ENCODE measurements around the gene THSD4.

The THSD4 gene

GRCh38 chr15:71701808-71702207 is 586.5 kb downstream of the THSD4 start:
- Histone ChIP-seq H3K4me1 (ENCODE audit: control insufficient read depth, insufficient read depth, low read length) (peaks cover 7% of the 10 kb centered on the region), H3K36me3 (ENCODE audit: control insufficient read depth, insufficient read depth, low read length) (no peaks in the 10 kb centered on the region), H3K9me3 (ENCODE audit: control insufficient read depth, low read length) (no peaks in the 10 kb centered on the region), H3K27me3 (ENCODE audit: control insufficient read depth, insufficient read depth, low read length) (no peaks in the 10 kb centered on the region), H3K9ac (ENCODE audit: low read length) (no peak overlapping the region), H3K4me3 (ENCODE audit: low read length) (no peak overlapping the region)

- H3K4me3 ChIP-seq (ENCODE audit: low read length), result no peak overlapping the region
- no peak overlapping the region for H3K9ac ChIP-seq (ENCODE audit: low read length)
- H3K4me1 ChIP-seq (ENCODE audit: control insufficient read depth, insufficient read depth, low read length), result peaks cover 11% of the 10 kb centered on the region
- H3K36me3 ChIP-seq (ENCODE audit: control insufficient read depth, insufficient read depth, low read length), result no peaks in the 10 kb centered on the region
- H3K9me3 ChIP-seq (ENCODE audit: control insufficient read depth, low read length), result no peaks in the 10 kb centered on the region
- no peaks in the 10 kb centered on the region for H3K27me3 ChIP-seq (ENCODE audit: control insufficient read depth, insufficient read depth, low read length)
Observed at GRCh38 chr15:71702496-71702895, 587.2 kb downstream of the THSD4 start.

GRCh38 chr15:71705151-71705550 is 589.9 kb downstream of the THSD4 start:
- no peak overlapping the region for H3K9ac ChIP-seq (ENCODE audit: low read length)
- no peaks in the 10 kb centered on the region for H3K27me3 ChIP-seq (ENCODE audit: control insufficient read depth, insufficient read depth, low read length)
- no peak overlapping the region for H3K4me3 ChIP-seq (ENCODE audit: low read length)
- no peaks in the 10 kb centered on the region for H3K9me3 ChIP-seq (ENCODE audit: control insufficient read depth, low read length)
- no peaks in the 10 kb centered on the region for H3K36me3 ChIP-seq (ENCODE audit: control insufficient read depth, insufficient read depth, low read length)
- H3K4me1 ChIP-seq (ENCODE audit: control insufficient read depth, insufficient read depth, low read length), result peaks cover 28% of the 10 kb centered on the region

GRCh38 chr15:71706461-71707229 is 591.4 kb downstream of the THSD4 start:
- no peaks in the 10 kb centered on the region for H3K27me3 ChIP-seq (ENCODE audit: control insufficient read depth, insufficient read depth, low read length)
- no peak overlapping the region for H3K9ac ChIP-seq (ENCODE audit: low read length)
- no peak overlapping the region for H3K4me3 ChIP-seq (ENCODE audit: low read length)
- H3K36me3 ChIP-seq (ENCODE audit: control insufficient read depth, insufficient read depth, low read length), result no peaks in the 10 kb centered on the region
- no peaks in the 10 kb centered on the region for H3K9me3 ChIP-seq (ENCODE audit: control insufficient read depth, low read length)
- H3K4me1 ChIP-seq (ENCODE audit: control insufficient read depth, insufficient read depth, low read length), result peaks cover 28% of the 10 kb centered on the region

- no peaks in the 10 kb centered on the region for H3K9me3 ChIP-seq (ENCODE audit: control insufficient read depth, low read length)
- no peaks in the 10 kb centered on the region for H3K27me3 ChIP-seq (ENCODE audit: control insufficient read depth, insufficient read depth, low read length)
- no peaks in the 10 kb centered on the region for H3K36me3 ChIP-seq (ENCODE audit: control insufficient read depth, insufficient read depth, low read length)
- H3K4me3 ChIP-seq (ENCODE audit: low read length), result no peak overlapping the region
- peaks cover 28% of the 10 kb centered on the region for H3K4me1 ChIP-seq (ENCODE audit: control insufficient read depth, insufficient read depth, low read length)
- no peak overlapping the region for H3K9ac ChIP-seq (ENCODE audit: low read length)
Observed at GRCh38 chr15:71707230-71708050, 592.2 kb downstream of the THSD4 start.

GRCh38 chr15:71708051-71708429 is 592.8 kb downstream of the THSD4 start:
- Histone ChIP-seq H3K4me1 (ENCODE audit: control insufficient read depth, insufficient read depth, low read length) (peaks cover 28% of the 10 kb centered on the region), H3K27me3 (ENCODE audit: control insufficient read depth, insufficient read depth, low read length) (no peaks in the 10 kb centered on the region), H3K9ac (ENCODE audit: low read length) (no peak overlapping the region), H3K9me3 (ENCODE audit: control insufficient read depth, low read length) (no peaks in the 10 kb centered on the region), H3K36me3 (ENCODE audit: control insufficient read depth, insufficient read depth, low read length) (no peaks in the 10 kb centered on the region), H3K4me3 (ENCODE audit: low read length) (no peak overlapping the region)

- Histone ChIP-seq H3K4me3 (ENCODE audit: low read length) (no peak overlapping the region), H3K4me1 (ENCODE audit: control insufficient read depth, insufficient read depth, low read length) (peaks cover 28% of the 10 kb centered on the region), H3K9me3 (ENCODE audit: control insufficient read depth, low read length) (no peaks in the 10 kb centered on the region), H3K36me3 (ENCODE audit: control insufficient read depth, insufficient read depth, low read length) (no peaks in the 10 kb centered on the region), H3K27me3 (ENCODE audit: control insufficient read depth, insufficient read depth, low read length) (no peaks in the 10 kb centered on the region), H3K9ac (ENCODE audit: low read length) (no peak overlapping the region)
Observed at GRCh38 chr15:71708741-71709140, 593.5 kb downstream of the THSD4 start.

GRCh38 chr15:71709808-71710418 is 594.6 kb downstream of the THSD4 start:
- no peaks in the 10 kb centered on the region for H3K9me3 ChIP-seq (ENCODE audit: control insufficient read depth, low read length)
- H3K4me1 ChIP-seq (ENCODE audit: control insufficient read depth, insufficient read depth, low read length), result peaks cover 28% of the 10 kb centered on the region
- H3K27me3 ChIP-seq (ENCODE audit: control insufficient read depth, insufficient read depth, low read length), result no peaks in the 10 kb centered on the region
- H3K4me3 ChIP-seq (ENCODE audit: low read length), result no peak overlapping the region
- H3K9ac ChIP-seq (ENCODE audit: low read length), result no peak overlapping the region
- H3K36me3 ChIP-seq (ENCODE audit: control insufficient read depth, insufficient read depth, low read length), result no peaks in the 10 kb centered on the region

GRCh38 chr15:71712182-71712581 is 596.9 kb downstream of the THSD4 start:
- Histone ChIP-seq H3K4me3 (ENCODE audit: low read length) (no peak overlapping the region), H3K9me3 (ENCODE audit: control insufficient read depth, low read length) (no peaks in the 10 kb centered on the region), H3K36me3 (ENCODE audit: control insufficient read depth, insufficient read depth, low read length) (no peaks in the 10 kb centered on the region), H3K4me1 (ENCODE audit: control insufficient read depth, insufficient read depth, low read length) (peaks cover 17% of the 10 kb centered on the region), H3K27me3 (ENCODE audit: control insufficient read depth, insufficient read depth, low read length) (no peaks in the 10 kb centered on the region), H3K9ac (ENCODE audit: low read length) (no peak overlapping the region)

GRCh38 chr15:71713191-71713809 is 598.0 kb downstream of the THSD4 start:
- no peak overlapping the region for H3K9ac ChIP-seq (ENCODE audit: low read length)
- peaks cover 13% of the 10 kb centered on the region for H3K4me1 ChIP-seq (ENCODE audit: control insufficient read depth, insufficient read depth, low read length)
- no peaks in the 10 kb centered on the region for H3K36me3 ChIP-seq (ENCODE audit: control insufficient read depth, insufficient read depth, low read length)
- H3K9me3 ChIP-seq (ENCODE audit: control insufficient read depth, low read length), result no peaks in the 10 kb centered on the region
- no peak overlapping the region for H3K4me3 ChIP-seq (ENCODE audit: low read length)
- H3K27me3 ChIP-seq (ENCODE audit: control insufficient read depth, insufficient read depth, low read length), result no peaks in the 10 kb centered on the region

- Histone ChIP-seq H3K36me3 (ENCODE audit: control insufficient read depth, insufficient read depth, low read length) (no peaks in the 10 kb centered on the region), H3K27me3 (ENCODE audit: control insufficient read depth, insufficient read depth, low read length) (no peaks in the 10 kb centered on the region), H3K4me1 (ENCODE audit: control insufficient read depth, insufficient read depth, low read length) (no peaks in the 10 kb centered on the region), H3K4me3 (ENCODE audit: low read length) (no peak overlapping the region), H3K9ac (ENCODE audit: low read length) (no peak overlapping the region), H3K9me3 (ENCODE audit: control insufficient read depth, low read length) (no peaks in the 10 kb centered on the region)
Observed at GRCh38 chr15:71715914-71716313, 600.6 kb downstream of the THSD4 start.

- Histone ChIP-seq H3K36me3 (ENCODE audit: control insufficient read depth, insufficient read depth, low read length) (no peaks in the 10 kb centered on the region), H3K4me1 (ENCODE audit: control insufficient read depth, insufficient read depth, low read length) (no peaks in the 10 kb centered on the region)
Observed at GRCh38 chr15:71716990-71717389, 601.7 kb downstream of the THSD4 start.

More at GRCh38 chr15:71716990-71717389, 601.7 kb downstream of the THSD4 start:
- Histone ChIP-seq H3K4me3 (ENCODE audit: low read length) (no peak overlapping the region), H3K9ac (ENCODE audit: low read length) (no peak overlapping the region), H3K9me3 (ENCODE audit: control insufficient read depth, low read length) (no peaks in the 10 kb centered on the region), H3K27me3 (ENCODE audit: control insufficient read depth, insufficient read depth, low read length) (no peaks in the 10 kb centered on the region)
